OCI-LY1 (cell line): ENCODE results near the gene NAT8.
"Not testable (repeated sequence)": the region's sequence is repeated elsewhere in the genome, so short reads cannot be mapped to it uniquely, and the experiment has no call there.

Experiments
- CTCF ChIP-seq: fragments of 200-600 bp; sonication (generic), shearing (Covaris generic); IDR thresholded peaks from 2 replicates; pipeline ENCODE4 v1.5.1; 2017; ENCODE audit warnings: mild to moderate bottlenecking, antibody characterized with exemption, low read length, moderate library complexity, mixed read lengths
- EZH2 ChIP-seq: fragments of 200-600 bp; sonication (generic), shearing (Covaris generic); IDR thresholded peaks from 2 replicates; pipeline ENCODE4 v1.8.0; 2017; ENCODE audit warnings: borderline replicate concordance, mixed run types, mild to moderate bottlenecking, antibody characterized with exemption, low read length, moderate library complexity, mixed read lengths

DNA sequence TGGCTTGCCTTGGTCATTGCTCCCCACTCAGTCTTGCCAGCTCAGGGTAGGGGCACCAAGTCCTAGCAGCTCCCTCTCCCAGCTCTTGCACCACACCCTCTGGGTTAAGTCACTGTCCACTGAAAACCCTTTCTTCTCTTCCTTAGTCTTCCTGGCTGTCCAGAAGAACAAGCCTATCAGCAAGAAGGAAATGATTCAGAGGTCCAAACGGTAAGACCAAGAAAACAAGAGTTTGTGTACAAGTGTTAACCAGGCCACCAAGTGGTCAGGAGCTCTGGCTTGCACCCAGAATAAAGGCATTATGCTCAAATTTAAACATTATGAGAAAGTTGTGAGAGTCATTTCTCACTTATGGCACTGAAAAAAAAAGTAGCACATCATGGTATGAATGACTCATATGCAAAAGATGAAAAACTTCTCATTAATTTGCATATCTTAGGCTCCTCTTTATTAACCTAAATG, 32.5 kb upstream of the NAT8 start:
- TF ChIP-seq CTCF, EZH2: not testable (repeated sequence)
